Transverse colon (tissue), 4 donors: Measurements from ENCODE around the gene TBC1D22B.

Experiments
- POLR2AphosphoS5 ChIP-seq, 3 donors: sonication (generic); formaldehyde crosslinking; IDR thresholded peaks; one replicate each; pipeline ENCODE4 v1.6.1; 2016; ENCODE audit warnings: antibody characterized with exemption in 3 of 3
- TF ChIP-seq, protein P1 (sequence below), 5 experiments: fragments of 200-600 bp in 3 of 5; fragments of 450-650 bp in 2 of 5; sonication (generic) in 3 of 5; IDR thresholded peaks; 1 replicate in 2 of 5; 2 replicates in 3 of 5; pipeline ENCODE4 v1.5.1; 2016 to 2017; ENCODE audit warnings: antibody characterized with exemption in 5 of 5, inconsistent platforms in 3 of 5, mild to moderate bottlenecking in 2 of 5, moderate library complexity in 1 of 5

DNA sequence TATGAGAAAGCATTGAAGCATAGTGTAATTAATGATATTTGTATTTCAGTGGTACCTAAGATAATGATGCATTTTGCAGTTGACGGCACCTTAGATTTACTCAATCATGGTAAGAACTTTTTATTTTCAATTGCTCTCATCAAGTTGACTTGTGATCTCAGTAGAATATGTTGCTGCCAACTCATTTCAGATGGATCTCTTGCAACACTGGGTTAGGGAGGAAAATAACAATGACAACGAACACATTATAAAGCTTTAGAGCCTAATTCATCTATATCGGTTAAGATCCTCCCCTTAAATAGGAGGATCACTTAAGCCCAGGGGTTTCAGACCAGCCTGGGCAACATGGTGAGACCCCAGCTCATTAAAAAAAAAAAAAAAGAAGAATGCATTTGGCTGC, 18.0 kb upstream of the TBC1D22B start:
- TF ChIP-seq, protein P1, sequence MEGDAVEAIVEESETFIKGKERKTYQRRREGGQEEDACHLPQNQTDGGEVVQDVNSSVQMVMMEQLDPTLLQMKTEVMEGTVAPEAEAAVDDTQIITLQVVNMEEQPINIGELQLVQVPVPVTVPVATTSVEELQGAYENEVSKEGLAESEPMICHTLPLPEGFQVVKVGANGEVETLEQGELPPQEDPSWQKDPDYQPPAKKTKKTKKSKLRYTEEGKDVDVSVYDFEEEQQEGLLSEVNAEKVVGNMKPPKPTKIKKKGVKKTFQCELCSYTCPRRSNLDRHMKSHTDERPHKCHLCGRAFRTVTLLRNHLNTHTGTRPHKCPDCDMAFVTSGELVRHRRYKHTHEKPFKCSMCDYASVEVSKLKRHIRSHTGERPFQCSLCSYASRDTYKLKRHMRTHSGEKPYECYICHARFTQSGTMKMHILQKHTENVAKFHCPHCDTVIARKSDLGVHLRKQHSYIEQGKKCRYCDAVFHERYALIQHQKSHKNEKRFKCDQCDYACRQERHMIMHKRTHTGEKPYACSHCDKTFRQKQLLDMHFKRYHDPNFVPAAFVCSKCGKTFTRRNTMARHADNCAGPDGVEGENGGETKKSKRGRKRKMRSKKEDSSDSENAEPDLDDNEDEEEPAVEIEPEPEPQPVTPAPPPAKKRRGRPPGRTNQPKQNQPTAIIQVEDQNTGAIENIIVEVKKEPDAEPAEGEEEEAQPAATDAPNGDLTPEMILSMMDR (IDR thresholded peaks at IDR 0.05): no peak
- TF ChIP-seq POLR2AphosphoS5 (IDR thresholded peaks at IDR 0.05): no peak
